Right cardiac atrium (tissue), 5 donors: ENCODE results near the gene SRGAP2C. TPM values are rescaled to one million over a fixed set of nuclear protein-coding genes. Genes with fewer than 3 reads are reported as not detected.
A peak's percentile ranks its signal among the peaks of the same experiment; 100 is the strongest.
"Not testable (repeated sequence)": the region's sequence is repeated elsewhere in the genome, so short reads cannot be mapped to it uniquely, and the experiment has no call there.

Source experiments
- ATAC-seq, 2 donors: fragments of 200-7000 bp; cut with Tn5 transposase; one replicate each; pipeline versions ENCODE4 v1.8.0 to v1.9.1; 2020; ENCODE audit warnings: moderate library complexity in 2 of 2, mild to moderate bottlenecking in 1 of 2
- DNase-seq, 3 donors: peaks; one replicate each; pipeline ENCODE4 v3.0.0-alpha.2; 2020
- H3K27ac ChIP-seq: one replicate; pipeline ENCODE4 v1.5.1; 2013; ENCODE audit warnings: mild to moderate bottlenecking, low read length, control low read depth, moderate library complexity
- H3K27me3 ChIP-seq: one replicate; pipeline ENCODE4 v1.6.1; 2013; ENCODE audit not compliant: control insufficient read depth, insufficient read depth
- H3K4me1 ChIP-seq: one replicate; pipeline ENCODE4 v1.6.1; 2013; ENCODE audit warnings: low read length; ENCODE audit not compliant: control insufficient read depth, insufficient read depth
- H3K4me3 ChIP-seq: one replicate; pipeline ENCODE4 v1.5.1; 2013; ENCODE audit warnings: low read length, control low read depth
- H3K9me3 ChIP-seq: one replicate; pipeline ENCODE4 v1.6.1; 2013; ENCODE audit warnings: low read length; ENCODE audit not compliant: control insufficient read depth
- WGBS: extraction: QIAGEN DNeasy Blood & Tissue Kit; methylation state at CpG from one replicate; pipeline ENCODE4 v1.1.7; 2013; 5-methylcytosine and 5-hydroxymethylcytosine counted together
- intact Hi-C, 4 donors: fragments of 100-400 bp; cut with DNase I; formaldehyde crosslinking; loops; one replicate each; pipeline versions ENCODE4 v1.11.0 to v1.14.0; 2022 to 2023
- polyA plus RNA-seq: library from polyadenylated mRNA; stranded (reverse); fragments of 200-250 nt; gene quantifications from one replicate; pipeline ENCODE4 v1.2.3, GENCODE V29; 2013
- total RNA-seq, 4 donors: library from RNA; stranded (reverse); fragmentation: NEBNext Ultra II Directional; extraction: Animal tissue kit (Norgen Biotek cat#: 25700); gene quantifications; one replicate each; pipeline ENCODE4 v1.2.1, GENCODE V29; 2021
- donor health status: healthy with polysubstance abuse.
- donor health status: DM: no; HTN: yes; CAD: no.
- donor health status: DM: no; HTN: no; CAD: no.
- donor health status: DM: no; HTN: yes; CAD: no; lungs with severe emphysema.
- donor health status: DM: yes; HTN: yes; CAD: no.

The SRGAP2C gene
- total and polyA plus RNA-seq, 5 donors = 6.2 to 28.8 (median 23.6) TPM

GRCh38 chr1:121187914-121188313, 3.1 kb downstream of the SRGAP2C start:
- DNase-seq = peak in 1 of 3 donors; percentile 10
- H3K9me3 ChIP-seq, H3K4me3 ChIP-seq, H3K4me1 ChIP-seq, ATAC-seq, H3K27me3 ChIP-seq, intact Hi-C loops, H3K27ac ChIP-seq: not testable (repeated sequence)
- WGBS = 57% methylated on average over 5 of the region's 5 CpGs

- 83% methylated on average over 2 of the region's 2 CpGs for WGBS
- intact Hi-C loops = not testable (repeated sequence)
These were observed 7.7 kb downstream of the SRGAP2C start for GRCh38 chr1:121192512-121192911.

GRCh38 chr1:121197095-121197882, 12.5 kb downstream of the SRGAP2C start:
- WGBS = 94% methylated on average over 3 of the region's 7 CpGs
- H3K27me3 ChIP-seq, H3K4me1 ChIP-seq, DNase-seq, H3K27ac ChIP-seq, ATAC-seq, H3K4me3 ChIP-seq, intact Hi-C loops, H3K9me3 ChIP-seq: not testable (repeated sequence)

More at GRCh38 chr1:121192512-121192911, 7.7 kb downstream of the SRGAP2C start:
- not testable (repeated sequence) for H3K27ac ChIP-seq, DNase-seq, H3K27me3 ChIP-seq, ATAC-seq, H3K9me3 ChIP-seq, H3K4me3 ChIP-seq, H3K4me1 ChIP-seq

GRCh38 chr1:121199763-121200162, 15.0 kb downstream of the SRGAP2C start:
- 93% methylated on average over 1 of the region's 3 CpGs for WGBS
- intact Hi-C loops = not testable (repeated sequence)

GRCh38 chr1:121200232-121200631, 15.5 kb downstream of the SRGAP2C start:
- ATAC-seq, intact Hi-C loops, H3K4me3 ChIP-seq, H3K27me3 ChIP-seq, H3K9me3 ChIP-seq, H3K27ac ChIP-seq, DNase-seq, H3K4me1 ChIP-seq: not testable (repeated sequence)
- no CpG with 5 or more reads among the region's 1 CpG for WGBS

More at GRCh38 chr1:121199763-121200162, 15.0 kb downstream of the SRGAP2C start:
- H3K27me3 ChIP-seq, H3K27ac ChIP-seq, H3K4me3 ChIP-seq, DNase-seq, H3K4me1 ChIP-seq, ATAC-seq, H3K9me3 ChIP-seq: not testable (repeated sequence)

GRCh38 chr1:121200985-121201981, 16.5 kb downstream of the SRGAP2C start:
- H3K4me3 ChIP-seq, H3K27ac ChIP-seq, intact Hi-C loops, H3K27me3 ChIP-seq, H3K4me1 ChIP-seq, H3K9me3 ChIP-seq: not testable (repeated sequence)
- peak; percentile 11 to 46 for ATAC-seq
- WGBS = 47% methylated on average over 9 of the region's 13 CpGs
- peak in 1 of 3 donors; percentile 4 for DNase-seq

- H3K27ac ChIP-seq, DNase-seq, H3K27me3 ChIP-seq, intact Hi-C loops, H3K4me3 ChIP-seq, H3K4me1 ChIP-seq, ATAC-seq, H3K9me3 ChIP-seq: not testable (repeated sequence)
- 88% methylated on average over 3 of the region's 3 CpGs for WGBS
These were observed 18.2 kb downstream of the SRGAP2C start for GRCh38 chr1:121202986-121203385.

GRCh38 chr1:121205786-121206711, 21.3 kb downstream of the SRGAP2C start:
- WGBS = 75% methylated on average over 3 of the region's 8 CpGs
- intact Hi-C loops, H3K4me3 ChIP-seq, H3K27ac ChIP-seq, H3K4me1 ChIP-seq, H3K27me3 ChIP-seq, H3K9me3 ChIP-seq, DNase-seq: not testable (repeated sequence)
- peak; percentile 13 to 24 for ATAC-seq

GRCh38 chr1:121207328-121207727, 22.6 kb downstream of the SRGAP2C start:
- ATAC-seq, H3K27me3 ChIP-seq, DNase-seq, intact Hi-C loops, H3K27ac ChIP-seq, H3K9me3 ChIP-seq, H3K4me3 ChIP-seq, H3K4me1 ChIP-seq: not testable (repeated sequence)
- WGBS = 96% methylated on average over 1 of the region's 2 CpGs

GRCh38 chr1:121208375-121208774, 23.6 kb downstream of the SRGAP2C start:
- H3K4me3 ChIP-seq, H3K9me3 ChIP-seq, H3K27ac ChIP-seq, H3K27me3 ChIP-seq, ATAC-seq, H3K4me1 ChIP-seq, DNase-seq, intact Hi-C loops: not testable (repeated sequence)
- WGBS = 73% methylated on average over 5 of the region's 6 CpGs
